Prostate gland (tissue), 2 donors: ENCODE measurements around the gene PLEKHJ1. TPM values are rescaled to one million over a fixed set of nuclear protein-coding genes. Genes with fewer than 3 reads are reported as not detected.

Source experiments
- DNase-seq: peaks from one replicate; pipeline ENCODE4 v3.0.0-alpha.2; 2019; ENCODE audit warnings: low spot score
- H3K27ac ChIP-seq, 2 donors: fragments of 200-600 bp; sonication (generic); 2 replicates each; pipeline ENCODE4 v1.5.1; 2017 to 2019
- H3K27me3 ChIP-seq: fragments of 200-600 bp; sonication (generic); replicated peaks from 2 replicates; pipeline ENCODE4 v1.5.1; 2019; ENCODE audit not compliant: insufficient read depth
- H3K36me3 ChIP-seq, 2 donors: fragments of 200-600 bp; sonication (generic); 1 replicate in 1 of 2; 2 replicates in 1 of 2; pipeline versions ENCODE4 v1.5.1 to v1.8.1; 2017 to 2019
- H3K4me1 ChIP-seq: fragments of 200-600 bp; sonication (generic); replicated peaks from 2 replicates; pipeline ENCODE4 v1.5.1; 2019
- H3K4me3 ChIP-seq, 2 donors: fragments of 200-600 bp; sonication (generic); 2 replicates each; pipeline ENCODE4 v1.5.1; 2017 to 2019
- H3K9me3 ChIP-seq: fragments of 200-600 bp; sonication (generic); 2 replicates; pipeline ENCODE4 v1.5.1; 2017
- POLR2A ChIP-seq: fragments of 450-650 bp; IDR thresholded peaks from one replicate; pipeline ENCODE4 v1.6.1; 2016; ENCODE audit warnings: antibody characterized with exemption, mild to moderate bottlenecking
- POLR2AphosphoS5 ChIP-seq: sonication (generic); formaldehyde crosslinking; IDR thresholded peaks from one replicate; pipeline ENCODE4 v1.6.1; 2017; ENCODE audit warnings: antibody characterized with exemption
- WGBS: methylation state at CpG from one replicate; pipeline ENCODE4 v1.1.5; 2018; 5-methylcytosine and 5-hydroxymethylcytosine counted together
- intact Hi-C: fragments of 100-400 bp; cut with DNase I; formaldehyde crosslinking; loops from one replicate; pipeline ENCODE4 v1.14.2; 2022
- total RNA-seq, 2 donors: library from RNA; depleted of rRNA; stranded (reverse); fragments of >200 nt; gene quantifications; one replicate each; pipeline ENCODE4 v1.1.0, GENCODE V29; 2016
- TF ChIP-seq, protein P1 (sequence below), 4 experiments: fragments of 200-600 bp in 2 of 4; fragments of 450-650 bp in 2 of 4; sonication (generic) in 2 of 4; IDR thresholded peaks; 1 replicate in 3 of 4; 2 replicates in 1 of 4; pipeline ENCODE4 v1.5.1; 2016 to 2019; ENCODE audit warnings: antibody characterized with exemption in 4 of 4, mild to moderate bottlenecking in 2 of 4, moderate library complexity in 2 of 4

The PLEKHJ1 gene
- total RNA-seq, 2 donors from 2014 or later: 59.4 to 91.7 TPM

DNA sequence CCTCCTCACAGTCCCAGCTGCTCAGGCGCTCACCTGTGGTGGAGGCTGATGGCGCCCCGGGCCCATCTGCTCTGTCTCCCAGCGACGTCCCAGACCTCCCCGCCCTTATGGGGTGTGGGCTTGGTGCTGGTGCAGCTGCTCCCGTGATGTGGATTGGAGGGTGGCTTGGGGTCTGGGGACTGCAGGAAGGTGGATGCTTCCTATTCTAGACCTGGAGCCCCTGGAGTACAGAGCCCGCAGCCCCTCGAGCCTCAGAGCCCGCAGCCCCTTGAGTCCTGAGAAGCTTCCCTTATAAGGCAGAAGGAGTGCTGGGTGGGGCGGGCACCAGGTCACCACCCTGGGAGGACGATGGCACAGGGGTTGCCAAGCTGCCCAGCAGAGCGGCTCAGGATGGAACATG, 40.8 kb downstream of the PLEKHJ1 start:
- Histone ChIP-seq H3K4me1 (no peaks in the 10 kb centered on the region), H3K36me3 (peaks cover 6 to 23% of the 10 kb centered on the region in 2 donors), H3K9me3 (no peaks in the 10 kb centered on the region), H3K27ac (no peak overlapping the region), H3K4me3 (no peak overlapping the region), H3K27me3 (no peaks in the 10 kb centered on the region)
- TF ChIP-seq POLR2AphosphoS5: no peak
- TF ChIP-seq POLR2A: no peak
- TF ChIP-seq, protein P1, sequence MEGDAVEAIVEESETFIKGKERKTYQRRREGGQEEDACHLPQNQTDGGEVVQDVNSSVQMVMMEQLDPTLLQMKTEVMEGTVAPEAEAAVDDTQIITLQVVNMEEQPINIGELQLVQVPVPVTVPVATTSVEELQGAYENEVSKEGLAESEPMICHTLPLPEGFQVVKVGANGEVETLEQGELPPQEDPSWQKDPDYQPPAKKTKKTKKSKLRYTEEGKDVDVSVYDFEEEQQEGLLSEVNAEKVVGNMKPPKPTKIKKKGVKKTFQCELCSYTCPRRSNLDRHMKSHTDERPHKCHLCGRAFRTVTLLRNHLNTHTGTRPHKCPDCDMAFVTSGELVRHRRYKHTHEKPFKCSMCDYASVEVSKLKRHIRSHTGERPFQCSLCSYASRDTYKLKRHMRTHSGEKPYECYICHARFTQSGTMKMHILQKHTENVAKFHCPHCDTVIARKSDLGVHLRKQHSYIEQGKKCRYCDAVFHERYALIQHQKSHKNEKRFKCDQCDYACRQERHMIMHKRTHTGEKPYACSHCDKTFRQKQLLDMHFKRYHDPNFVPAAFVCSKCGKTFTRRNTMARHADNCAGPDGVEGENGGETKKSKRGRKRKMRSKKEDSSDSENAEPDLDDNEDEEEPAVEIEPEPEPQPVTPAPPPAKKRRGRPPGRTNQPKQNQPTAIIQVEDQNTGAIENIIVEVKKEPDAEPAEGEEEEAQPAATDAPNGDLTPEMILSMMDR (IDR thresholded peaks at IDR 0.05): no peak
- DNase-seq: no peak
- intact Hi-C loops: no loop called here
- WGBS: 91% methylated on average over 13 of the region's 13 CpGs

DNA sequence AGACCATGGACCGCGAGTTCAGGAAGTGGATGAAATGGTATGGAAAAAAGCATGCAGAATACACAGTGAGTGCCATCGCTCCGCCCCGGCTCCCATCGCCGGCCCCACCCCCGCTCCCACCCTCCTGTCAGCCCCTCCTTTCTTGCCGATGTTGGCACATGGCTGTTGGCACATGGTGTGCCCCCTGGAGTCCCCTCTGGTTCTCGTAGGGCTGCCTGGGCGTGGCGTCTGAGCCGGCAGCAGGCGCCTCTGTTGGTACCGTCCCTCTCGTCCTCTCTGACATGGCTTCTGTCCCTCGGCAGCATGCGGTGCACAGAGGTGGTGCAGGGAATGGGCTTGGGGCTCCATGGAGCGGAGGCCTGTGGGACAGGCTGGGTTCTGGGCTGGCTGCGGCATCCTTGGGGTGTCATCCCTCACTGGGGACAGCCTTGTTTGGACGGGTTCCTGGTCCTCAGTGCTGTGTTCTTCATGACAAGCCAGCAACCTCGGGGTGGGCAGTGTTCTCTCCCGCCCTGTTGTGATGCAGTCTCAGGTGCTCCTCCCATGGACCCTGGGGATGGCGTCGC, 41.5 kb downstream of the PLEKHJ1 start:
- Histone ChIP-seq H3K27ac (no peak overlapping the region), H3K9me3 (no peaks in the 10 kb centered on the region), H3K36me3 (peaks cover 6 to 23% of the 10 kb centered on the region in 2 donors), H3K4me1 (no peaks in the 10 kb centered on the region), H3K27me3 (no peaks in the 10 kb centered on the region), H3K4me3 (no peak overlapping the region)
- intact Hi-C loops: no loop called here
- TF ChIP-seq, protein P1 (IDR thresholded peaks at IDR 0.05): no peak
- TF ChIP-seq POLR2AphosphoS5 (no peak), POLR2A (no peak)
- WGBS: 90% methylated on average over 25 of the region's 25 CpGs
- no peak for DNase-seq

GRCh38 chr19:2193807-2194206, 42.3 kb downstream of the PLEKHJ1 start:
- Histone ChIP-seq H3K27me3 (no peaks in the 10 kb centered on the region), H3K4me1 (no peaks in the 10 kb centered on the region), H3K9me3 (no peaks in the 10 kb centered on the region), H3K36me3 (peaks cover 6 to 28% of the 10 kb centered on the region in 2 donors), H3K27ac (no peak overlapping the region), H3K4me3 (no peak overlapping the region)
- WGBS: 97% methylated on average over 18 of the region's 18 CpGs
- intact Hi-C loops: no loop called here
- DNase-seq: no peak
- TF ChIP-seq, protein P1 (IDR thresholded peaks at IDR 0.05): no peak
- no peak for TF ChIP-seq POLR2A
- TF ChIP-seq POLR2AphosphoS5: no peak

GRCh38 chr19:2192862-2193261, 43.3 kb downstream of the PLEKHJ1 start:
- intact Hi-C loops: no loop called here
- no peak for DNase-seq
- Histone ChIP-seq H3K36me3 (peaks cover 6 to 30% of the 10 kb centered on the region in 2 donors), H3K27me3 (no peaks in the 10 kb centered on the region), H3K4me3 (no peak overlapping the region), H3K9me3 (no peaks in the 10 kb centered on the region), H3K27ac (no peak overlapping the region), H3K4me1 (no peaks in the 10 kb centered on the region)
- WGBS: 96% methylated on average over 17 of the region's 17 CpGs
- TF ChIP-seq POLR2AphosphoS5 (no peak), POLR2A (no peak)
- TF ChIP-seq, protein P1 (IDR thresholded peaks at IDR 0.05): no peak
